Lower lobe of right lung (tissue), 2 donors: ENCODE results near the gene ZNF488. TPM values are rescaled to one million over a fixed set of nuclear protein-coding genes. Genes with fewer than 3 reads are reported as not detected.

Experiments used
- ATAC-seq, 2 donors: fragments of 200-7000 bp; cut with Tn5 transposase; one replicate each; pipeline ENCODE4 v1.9.1; 2020 to 2022; ENCODE audit warnings: mild to moderate bottlenecking in 2 of 2, moderate library complexity in 2 of 2
- DNase-seq: peaks from one replicate; pipeline ENCODE4 v3.0.0-alpha.2; 2020
- H3K27ac ChIP-seq: fragments of 200-600 bp; one replicate; pipeline ENCODE4 v1.8.0; 2022
- H3K27me3 ChIP-seq: fragments of 200-600 bp; one replicate; pipeline ENCODE4 v1.8.0; 2022; ENCODE audit warnings: low read depth
- H3K36me3 ChIP-seq: fragments of 200-600 bp; one replicate; pipeline ENCODE4 v1.8.0; 2022; ENCODE audit warnings: mild to moderate bottlenecking
- H3K4me1 ChIP-seq: fragments of 200-600 bp; one replicate; pipeline ENCODE4 v1.8.0; 2022
- H3K4me3 ChIP-seq: fragments of 200-600 bp; one replicate; pipeline ENCODE4 v1.8.0; 2022; ENCODE audit warnings: mild to moderate bottlenecking
- H3K9me3 ChIP-seq: fragments of 200-600 bp; one replicate; pipeline ENCODE4 v1.8.0; 2022
- CTCF ChIP-seq: fragments of 200-600 bp; IDR thresholded peaks from one replicate; pipeline ENCODE4 v1.8.0; 2022; ENCODE audit warnings: antibody characterized with exemption, mild to moderate bottlenecking
- intact Hi-C: fragments of 100-400 bp; cut with DNase I; formaldehyde crosslinking; loops from one replicate; pipeline ENCODE4 v1.11.0; 2022
- total RNA-seq: library from RNA; stranded (reverse); fragmentation: NEBNext Ultra II Directional; extraction: Animal tissue kit (Norgen Biotek cat#: 25700); gene quantifications from one replicate; pipeline ENCODE4 v1.2.1, GENCODE V29; 2021
- donor health status: DM: no; HTN: yes; CAD: no; lungs with severe emphysema.

Gene ZNF488
- total RNA-seq, 1 donor from 2014 or later: 0.38 TPM

- no peak for DNase-seq
- H3K4me3 ChIP-seq: no peak overlapping the region
- TF ChIP-seq CTCF: no peak
- H3K9me3 ChIP-seq: no peaks in the 10 kb centered on the region
- no peaks in the 10 kb centered on the region for H3K27me3 ChIP-seq
- H3K27ac ChIP-seq: no peak overlapping the region
- no peaks in the 10 kb centered on the region for H3K4me1 ChIP-seq
- ATAC-seq: no peak
- intact Hi-C loops: no loop called here
- no peaks in the 10 kb centered on the region for H3K36me3 ChIP-seq
These were observed 24.3 kb downstream of the ZNF488 start for GRCh38 chr10:47359626-47360418.

- intact Hi-C loops: no loop called here
- H3K4me1 ChIP-seq: no peaks in the 10 kb centered on the region
- H3K9me3 ChIP-seq: no peaks in the 10 kb centered on the region
- TF ChIP-seq CTCF: no peak
- H3K4me3 ChIP-seq: no peak overlapping the region
- no peaks in the 10 kb centered on the region for H3K36me3 ChIP-seq
- no peak overlapping the region for H3K27ac ChIP-seq
- H3K27me3 ChIP-seq: no peaks in the 10 kb centered on the region
- no peak for ATAC-seq
- DNase-seq: no peak
These were observed 25.0 kb downstream of the ZNF488 start for GRCh38 chr10:47359101-47359500.

GRCh38 chr10:47358457-47358856 lies 25.6 kb downstream of the ZNF488 start:
- H3K27ac ChIP-seq: no peak overlapping the region
- intact Hi-C loops: no loop called here
- DNase-seq (no peak), ATAC-seq (no peak)
- no peaks in the 10 kb centered on the region for H3K4me1 ChIP-seq
- no peak overlapping the region for H3K4me3 ChIP-seq
- H3K27me3 ChIP-seq: no peaks in the 10 kb centered on the region
- H3K9me3 ChIP-seq: no peaks in the 10 kb centered on the region
- TF ChIP-seq CTCF: no peak
- H3K36me3 ChIP-seq: no peaks in the 10 kb centered on the region

- intact Hi-C loops: no loop called here
- no peaks in the 10 kb centered on the region for H3K4me1 ChIP-seq
- H3K27ac ChIP-seq: no peak overlapping the region
- ATAC-seq (no peak), DNase-seq (no peak)
- H3K36me3 ChIP-seq: no peaks in the 10 kb centered on the region
- TF ChIP-seq CTCF: no peak
- no peaks in the 10 kb centered on the region for H3K9me3 ChIP-seq
- H3K27me3 ChIP-seq: no peaks in the 10 kb centered on the region
- H3K4me3 ChIP-seq: no peak overlapping the region
These were observed 26.2 kb downstream of the ZNF488 start for GRCh38 chr10:47357911-47358310.

GRCh38 chr10:47357131-47357582 lies 26.9 kb downstream of the ZNF488 start:
- ATAC-seq (no peak), DNase-seq (no peak)
- Histone ChIP-seq H3K9me3 (no peaks in the 10 kb centered on the region), H3K36me3 (no peaks in the 10 kb centered on the region), H3K27me3 (no peaks in the 10 kb centered on the region), H3K27ac (no peak overlapping the region), H3K4me1 (no peaks in the 10 kb centered on the region), H3K4me3 (no peak overlapping the region)
- TF ChIP-seq CTCF: no peak
- intact Hi-C loops: no loop called here
